Osteocyte (in vitro differentiated cells): ENCODE measurements around the gene TOM1L1. TPM values are rescaled to one million over a fixed set of nuclear protein-coding genes. Genes with fewer than 3 reads are reported as not detected.

ENCODE experiments used
- DNase-seq: peaks from one replicate; pipeline ENCODE4 v3.0.0; 2021; ENCODE audit warnings: mixed read lengths; ENCODE audit not compliant: unreplicated experiment; ENCODE audit errors: extremely low spot score
- H3K27ac Mint-ChIP-seq: one replicate; pipeline ENCODE4 v1.8.0; 2021; ENCODE audit warnings: mild to moderate bottlenecking, mixed read lengths; ENCODE audit not compliant: unreplicated experiment
- H3K27me3 Mint-ChIP-seq: one replicate; pipeline ENCODE4 v1.8.0; 2021; ENCODE audit warnings: mixed read lengths; ENCODE audit not compliant: unreplicated experiment
- H3K36me3 Mint-ChIP-seq: one replicate; pipeline ENCODE4 v1.8.0; 2021; ENCODE audit warnings: mixed read lengths; ENCODE audit not compliant: unreplicated experiment
- H3K4me1 Mint-ChIP-seq: one replicate; pipeline ENCODE4 v1.8.0; 2021; ENCODE audit warnings: mixed read lengths; ENCODE audit not compliant: unreplicated experiment
- H3K4me3 Mint-ChIP-seq: one replicate; pipeline ENCODE4 v1.8.0; 2021; ENCODE audit warnings: mild to moderate bottlenecking, moderate library complexity, mixed read lengths; ENCODE audit not compliant: unreplicated experiment
- H3K9me3 Mint-ChIP-seq: one replicate; pipeline ENCODE4 v1.8.0; 2021; ENCODE audit warnings: mixed read lengths; ENCODE audit not compliant: unreplicated experiment
- CTCF ChIP-seq: fragments of 200-600 bp; sonication (generic); IDR thresholded peaks from 2 replicates; pipeline ENCODE4 v1.5.0; 2021; ENCODE audit warnings: antibody characterized with exemption, mild to moderate bottlenecking, moderate library complexity
- total RNA-seq: library from RNA; stranded (reverse); gene quantifications from 2 replicates; pipeline ENCODE4 v1.2.1, GENCODE V29; 2021

TOM1L1 gene
- total RNA-seq, 1 donor from 2014 or later: 33.9 TPM

GRCh38 chr17:54887787-54888186 is 12.9 kb upstream of the TOM1L1 start:
- Mint-ChIP-seq H3K4me3 (no peak overlapping the region), H3K4me1 (peaks cover 2% of the 10 kb centered on the region), H3K27ac (no peak overlapping the region), H3K9me3 (no peaks in the 10 kb centered on the region), H3K27me3 (peaks cover 4% of the 10 kb centered on the region), H3K36me3 (no peaks in the 10 kb centered on the region)
- no peak for TF ChIP-seq CTCF
- no peak for DNase-seq

GRCh38 chr17:54888254-54888653 is 12.4 kb upstream of the TOM1L1 start:
- no peaks in the 10 kb centered on the region for H3K9me3 Mint-ChIP-seq
- no peak overlapping the region for H3K27ac Mint-ChIP-seq
- no peak overlapping the region for H3K4me3 Mint-ChIP-seq
- H3K4me1 Mint-ChIP-seq: peaks cover 2% of the 10 kb centered on the region
- no peaks in the 10 kb centered on the region for H3K36me3 Mint-ChIP-seq
- peaks cover 7% of the 10 kb centered on the region for H3K27me3 Mint-ChIP-seq
- no peak for TF ChIP-seq CTCF
- DNase-seq: no peak

- no peak for TF ChIP-seq CTCF
- Mint-ChIP-seq H3K9me3 (no peaks in the 10 kb centered on the region), H3K27me3 (peaks cover 13% of the 10 kb centered on the region), H3K4me1 (peaks cover 2% of the 10 kb centered on the region), H3K4me3 (no peak overlapping the region), H3K27ac (no peak overlapping the region), H3K36me3 (no peaks in the 10 kb centered on the region)
- no peak for DNase-seq
These were observed 11.7 kb upstream of the TOM1L1 start for GRCh38 chr17:54888981-54889380.

GRCh38 chr17:54891176-54891821 is 9.4 kb upstream of the TOM1L1 start:
- H3K9me3 Mint-ChIP-seq: no peaks in the 10 kb centered on the region
- peaks cover 2% of the 10 kb centered on the region for H3K4me1 Mint-ChIP-seq
- no peak overlapping the region for H3K4me3 Mint-ChIP-seq
- H3K36me3 Mint-ChIP-seq: no peaks in the 10 kb centered on the region
- H3K27ac Mint-ChIP-seq: no peak overlapping the region
- H3K27me3 Mint-ChIP-seq: peaks cover 21% of the 10 kb centered on the region
- peak; percentile 63 for TF ChIP-seq CTCF
- no peak for DNase-seq

- Mint-ChIP-seq H3K27ac (no peak overlapping the region), H3K36me3 (no peaks in the 10 kb centered on the region), H3K4me1 (peaks cover 2% of the 10 kb centered on the region), H3K9me3 (no peaks in the 10 kb centered on the region), H3K4me3 (no peak overlapping the region), H3K27me3 (peaks cover 27% of the 10 kb centered on the region)
- no peak for DNase-seq
- TF ChIP-seq CTCF: no peak
These were observed 8.3 kb upstream of the TOM1L1 start for GRCh38 chr17:54892360-54892759.
